Transverse colon (tissue), 3 donors: ENCODE data around the gene PLCG2.

Experiments
- CTCF ChIP-seq, 5 experiments: fragments of 200-600 bp in 3 of 5; fragments of 450-650 bp in 2 of 5; sonication (generic) in 3 of 5; IDR thresholded peaks; 1 replicate in 2 of 5; 2 replicates in 3 of 5; pipeline ENCODE4 v1.5.1; 2016 to 2017; ENCODE audit warnings: antibody characterized with exemption in 5 of 5, inconsistent platforms in 3 of 5, mild to moderate bottlenecking in 2 of 5, moderate library complexity in 1 of 5
- POLR2A ChIP-seq: fragments of 450-650 bp; IDR thresholded peaks from one replicate; pipeline ENCODE4 v1.6.1; 2016; ENCODE audit warnings: antibody characterized with exemption, mild to moderate bottlenecking, moderate library complexity

- TF ChIP-seq POLR2A: no peak
- TF ChIP-seq CTCF (IDR thresholded peaks at IDR 0.05): no peak
These were observed 16.1 kb downstream of the PLCG2 start for GRCh38 chr16:81795193-81795592.
